Measurements from ENCODE around the gene ITPRIP. TPM values are rescaled to one million over a fixed set of nuclear protein-coding genes. Genes with fewer than 3 reads are reported as not detected.
A peak's percentile ranks its signal among the peaks of the same experiment; 100 is the strongest.

Gene ITPRIP
- total RNA-seq, 2 donors from 2014 or later: 4.7 to 7.9 TPM

GRCh38 chr10:104371753-104372152 is 33.5 kb upstream of the ITPRIP start:
- Histone ChIP-seq H3K4me1 (no peaks in the 10 kb centered on the region), H3K4me3 (no peak overlapping the region), H3K27me3 (no peaks in the 10 kb centered on the region), H3K9me3 (no peaks in the 10 kb centered on the region), H3K27ac (no peak overlapping the region), H3K36me3 (replicated peaks in 1 of 2; ENCODE audit: insufficient read depth in 1 of 2, low read depth in 2 of 2) (no peaks in the 10 kb centered on the region)
- TF ChIP-seq CTCF (IDR thresholded peaks at IDR 0.05) (no peak), POLR2A (IDR thresholded peaks at IDR 0.05) (no peak)
- DNase-seq (no peak), ATAC-seq (no peak)
- WGBS, 2 donors: 81 to 82% methylated on average over 6 of the region's 6 CpGs
- intact Hi-C loops (cut with DNase I): no loop called here

- no peak for DNase-seq
- no peak overlapping the region for H3K4me3 ChIP-seq
- intact Hi-C loops (cut with DNase I): loop anchor here (5.0 kb wide), 1 partner anchor 154 kb away; no protein-coding TSS in a partner anchor
- H3K27me3 ChIP-seq: no peaks in the 10 kb centered on the region
- no peak for ATAC-seq
- no peaks in the 10 kb centered on the region for H3K9me3 ChIP-seq
- WGBS, 2 donors: 34 to 64% methylated on average over 2 of the region's 2 CpGs
- TF ChIP-seq CTCF (IDR thresholded peaks at IDR 0.05): no peak
- no peak for TF ChIP-seq POLR2A (IDR thresholded peaks at IDR 0.05)
- H3K4me1 ChIP-seq: no peaks in the 10 kb centered on the region
- no peaks in the 10 kb centered on the region for H3K36me3 ChIP-seq (replicated peaks in 1 of 2; ENCODE audit: insufficient read depth in 1 of 2, low read depth in 2 of 2)
- no peak overlapping the region for H3K27ac ChIP-seq
Observed at GRCh38 chr10:104368381-104368780, 30.1 kb upstream of the ITPRIP start.

GRCh38 chr10:104367904-104368303 is 29.6 kb upstream of the ITPRIP start:
- Histone ChIP-seq H3K4me1 (no peaks in the 10 kb centered on the region), H3K9me3 (no peaks in the 10 kb centered on the region), H3K27me3 (no peaks in the 10 kb centered on the region), H3K27ac (no peak overlapping the region), H3K4me3 (no peak overlapping the region), H3K36me3 (replicated peaks in 1 of 2; ENCODE audit: insufficient read depth in 1 of 2, low read depth in 2 of 2) (no peaks in the 10 kb centered on the region)
- ATAC-seq (no peak), DNase-seq (no peak)
- TF ChIP-seq CTCF (IDR thresholded peaks at IDR 0.05) (no peak), POLR2A (IDR thresholded peaks at IDR 0.05) (no peak)
- 64 to 70% methylated on average over 8 of the region's 8 CpGs for WGBS, 2 donors
- intact Hi-C loops (cut with DNase I): loop anchor here (5.0 kb wide), 1 partner anchor 154 kb away; no protein-coding TSS in a partner anchor

- ATAC-seq (no peak), DNase-seq (no peak)
- Histone ChIP-seq H3K9me3 (no peaks in the 10 kb centered on the region), H3K36me3 (replicated peaks in 1 of 2; ENCODE audit: insufficient read depth in 1 of 2, low read depth in 2 of 2) (no peaks in the 10 kb centered on the region), H3K27me3 (no peaks in the 10 kb centered on the region), H3K27ac (no peak overlapping the region), H3K4me3 (no peak overlapping the region), H3K4me1 (no peaks in the 10 kb centered on the region)
- intact Hi-C loops (cut with DNase I): no loop called here
- 56 to 59% methylated on average over 2 of the region's 2 CpGs for WGBS, 2 donors
- TF ChIP-seq POLR2A (IDR thresholded peaks at IDR 0.05) (no peak), CTCF (IDR thresholded peaks at IDR 0.05) (no peak)
Observed at GRCh38 chr10:104359811-104360210, 21.5 kb upstream of the ITPRIP start.

GRCh38 chr10:104353325-104354048 is 15.2 kb upstream of the ITPRIP start, which contains the start of gene CFAP58:
Gene CFAP58 (plus strand): TSS chr10:104353833. CDS start chr10:104353898, 65 bp downstream.
- Histone ChIP-seq H3K27ac (peak within 1 kb of the TSS in 1 of 4 donors; percentile 30), H3K4me1 (peaks cover 21% of the 10 kb centered on the region), H3K9me3 (no peaks in the 10 kb centered on the region), H3K36me3 (replicated peaks in 1 of 2; ENCODE audit: insufficient read depth in 1 of 2, low read depth in 2 of 2) (no peaks in the 10 kb centered on the region), H3K27me3 (no peaks in the 10 kb centered on the region), H3K4me3 (no peak within 1 kb of the TSS)
- 2 to 3% methylated on average over 43 of the region's 43 CpGs for whole genome bisulfite sequencing, 2 donors
- ATAC-seq: peak; percentile 97
- intact Hi-C loops (cut with DNase I): no loop called here
- DNase-seq: peak; percentile 96 to 97 (median 96)
- TF ChIP-seq CTCF (IDR thresholded peaks at IDR 0.05): peak; percentile 56 to 92 (median 71)
- no peak for TF ChIP-seq POLR2A (IDR thresholded peaks at IDR 0.05)

Data from body of pancreas (tissue), 4 donors.